Retinal pigment epithelial cell (primary cell): ENCODE measurements around the gene CCM2.

Experiments used
- DNase-seq: peaks from one replicate; pipeline ENCODE4 v3.0.0-alpha.2; 2010; ENCODE audit warnings: low read depth
- H3K4me3 ChIP-seq: 2 replicates; pipeline ENCODE4 v1.5.1; 2011; ENCODE audit warnings: mild to moderate bottlenecking, low read length, control low read depth, moderate library complexity
- TF ChIP-seq, protein P1 (sequence below): conservative IDR thresholded peaks from 2 replicates; pipeline ENCODE4 v1.5.1; 2011; ENCODE audit warnings: low read depth, low read length, control low read depth, inconsistent platforms

CCM2 gene

DNA sequence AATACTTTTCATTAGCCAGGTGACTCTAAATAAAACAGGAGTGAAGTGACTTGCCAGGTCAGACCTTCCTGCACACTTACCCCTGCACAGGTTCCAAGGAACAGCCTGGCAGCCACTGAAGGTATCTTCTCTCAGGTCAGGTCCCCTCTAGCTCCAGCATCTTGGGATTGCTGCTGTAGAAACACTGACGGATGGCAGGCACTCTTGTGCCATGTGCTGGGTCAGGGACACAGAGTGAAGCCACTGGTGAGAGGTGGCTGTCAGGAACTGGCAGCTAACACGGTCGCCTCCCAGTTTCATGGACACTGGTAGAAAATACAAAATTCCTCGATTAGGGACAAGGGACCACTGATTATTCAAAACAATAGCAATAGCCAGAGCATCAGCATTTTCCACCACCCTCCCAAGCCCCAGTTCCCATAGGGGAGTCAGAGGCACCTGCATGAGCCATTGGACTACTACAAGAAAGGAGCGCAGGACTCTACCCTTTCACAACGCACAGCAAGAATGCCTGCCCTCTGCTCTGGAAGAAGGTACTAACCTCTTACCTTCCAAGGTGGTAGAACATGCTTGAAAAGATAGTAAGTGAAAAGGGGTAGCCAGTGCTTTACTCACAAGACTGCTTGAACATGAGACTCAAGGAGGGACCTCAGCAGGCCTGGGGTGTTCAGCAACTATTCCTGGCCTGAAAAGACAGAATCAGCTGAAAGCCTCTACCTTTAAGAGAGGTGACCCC is 16.1 kb upstream of the CCM2 start:
- no peak for DNase-seq
- TF ChIP-seq, protein P1, sequence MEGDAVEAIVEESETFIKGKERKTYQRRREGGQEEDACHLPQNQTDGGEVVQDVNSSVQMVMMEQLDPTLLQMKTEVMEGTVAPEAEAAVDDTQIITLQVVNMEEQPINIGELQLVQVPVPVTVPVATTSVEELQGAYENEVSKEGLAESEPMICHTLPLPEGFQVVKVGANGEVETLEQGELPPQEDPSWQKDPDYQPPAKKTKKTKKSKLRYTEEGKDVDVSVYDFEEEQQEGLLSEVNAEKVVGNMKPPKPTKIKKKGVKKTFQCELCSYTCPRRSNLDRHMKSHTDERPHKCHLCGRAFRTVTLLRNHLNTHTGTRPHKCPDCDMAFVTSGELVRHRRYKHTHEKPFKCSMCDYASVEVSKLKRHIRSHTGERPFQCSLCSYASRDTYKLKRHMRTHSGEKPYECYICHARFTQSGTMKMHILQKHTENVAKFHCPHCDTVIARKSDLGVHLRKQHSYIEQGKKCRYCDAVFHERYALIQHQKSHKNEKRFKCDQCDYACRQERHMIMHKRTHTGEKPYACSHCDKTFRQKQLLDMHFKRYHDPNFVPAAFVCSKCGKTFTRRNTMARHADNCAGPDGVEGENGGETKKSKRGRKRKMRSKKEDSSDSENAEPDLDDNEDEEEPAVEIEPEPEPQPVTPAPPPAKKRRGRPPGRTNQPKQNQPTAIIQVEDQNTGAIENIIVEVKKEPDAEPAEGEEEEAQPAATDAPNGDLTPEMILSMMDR: no peak
- peak overlapping the region; percentile 89 for H3K4me3 ChIP-seq

- H3K4me3 ChIP-seq: peak overlapping the region; percentile 89
- TF ChIP-seq, protein P1: no peak
- DNase-seq: no peak
These were observed 15.6 kb upstream of the CCM2 start for GRCh38 chr7:44984478-44984758.

- DNase-seq: no peak
- peak overlapping the region; percentile 89 for H3K4me3 ChIP-seq
- TF ChIP-seq, protein P1: no peak
These were observed 14.8 kb upstream of the CCM2 start for GRCh38 chr7:44985033-44985695.

DNA sequence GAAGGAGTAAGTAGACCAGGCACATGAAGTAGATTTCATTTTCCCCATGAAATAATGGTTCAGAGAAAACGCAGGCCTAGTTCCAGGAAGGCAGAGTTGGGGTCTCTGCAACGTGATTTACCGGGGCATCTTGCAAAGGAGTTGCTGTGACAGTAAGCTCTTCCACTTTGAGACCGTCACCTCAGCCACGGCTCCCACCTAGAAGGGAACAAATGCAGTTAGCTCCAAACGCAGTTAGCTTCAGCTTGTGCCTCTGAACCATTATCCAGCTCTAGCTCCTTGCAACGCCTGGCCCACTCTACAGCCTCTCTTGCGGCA is 14.1 kb upstream of the CCM2 start:
- H3K4me3 ChIP-seq: peak overlapping the region; percentile 89
- DNase-seq: no peak
- TF ChIP-seq, protein P1: no peak

GRCh38 chr7:44986218-44987053 is 13.6 kb upstream of the CCM2 start:
- peak; percentile 75 for DNase-seq
- peak overlapping the region; percentile 89 for H3K4me3 ChIP-seq
- TF ChIP-seq, protein P1: no peak

DNA sequence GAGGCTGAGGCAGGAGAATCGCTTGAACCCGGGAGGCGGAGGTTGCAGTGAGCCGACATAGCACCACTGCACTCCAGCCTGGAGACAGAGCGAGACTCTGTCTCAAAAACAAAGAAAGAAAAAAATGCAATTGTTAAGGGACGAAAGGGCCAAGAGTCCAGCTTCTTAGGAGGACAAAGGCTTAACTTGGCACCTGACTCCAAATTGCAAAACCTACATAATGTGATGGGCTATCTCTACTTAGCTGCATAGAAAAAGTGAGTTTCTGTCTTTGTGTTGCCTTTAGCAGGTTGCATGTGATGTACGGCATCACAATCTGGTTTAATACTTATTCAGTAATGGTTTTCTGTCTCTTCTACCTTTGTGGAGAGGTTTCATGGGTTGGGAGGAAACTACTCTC is 12.5 kb upstream of the CCM2 start:
- TF ChIP-seq, protein P1: no peak

More for the DNA sequence above, 12.5 kb upstream of the CCM2 start:
- DNase-seq: no peak
- no peak overlapping the region for H3K4me3 ChIP-seq
